Measurements from ENCODE around the gene ENTREP3.
A peak's percentile ranks its signal among the peaks of the same experiment; 100 is the strongest.
"Not testable (repeated sequence)": the region's sequence is repeated elsewhere in the genome, so short reads cannot be mapped to it uniquely, and the experiment has no call there.

Gene ENTREP3

DNA sequence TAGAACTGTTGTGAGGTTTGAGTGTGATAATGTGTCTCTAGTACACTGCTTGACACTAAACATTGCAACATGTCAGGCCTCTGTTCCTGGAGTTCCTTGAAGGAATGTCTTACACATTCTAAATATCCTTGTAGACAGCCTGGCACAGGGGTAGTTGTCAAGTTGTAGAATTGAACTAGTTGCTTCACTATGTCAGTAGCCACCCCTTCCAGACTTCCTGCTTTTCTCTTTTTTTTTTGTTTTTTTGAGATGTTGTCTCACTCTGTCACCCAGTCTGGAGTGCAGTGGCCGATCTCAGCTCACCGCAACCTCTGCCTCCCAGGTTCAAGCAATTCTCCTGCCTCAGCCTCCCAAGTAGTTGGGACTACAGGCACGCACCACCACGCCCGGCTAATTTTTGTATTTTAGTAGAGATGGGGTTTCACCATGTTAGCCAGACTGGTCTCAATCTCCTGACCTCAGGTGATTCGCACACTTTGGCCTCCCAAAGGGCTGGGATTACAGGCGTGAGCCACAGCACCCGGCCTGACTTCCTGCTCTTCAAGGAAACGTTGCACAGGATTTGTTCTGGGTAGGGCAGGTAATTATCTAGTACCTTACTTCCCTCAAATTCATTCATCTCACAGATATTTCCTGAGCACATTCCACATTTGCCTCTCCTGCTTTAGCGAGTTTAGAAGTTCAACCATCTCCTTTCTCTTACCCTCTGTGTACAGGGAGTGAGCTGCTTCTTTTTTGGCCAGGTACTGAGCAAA is 34.9 kb downstream of the ENTREP3 start:
- DNase-seq = not testable (repeated sequence)

DNA sequence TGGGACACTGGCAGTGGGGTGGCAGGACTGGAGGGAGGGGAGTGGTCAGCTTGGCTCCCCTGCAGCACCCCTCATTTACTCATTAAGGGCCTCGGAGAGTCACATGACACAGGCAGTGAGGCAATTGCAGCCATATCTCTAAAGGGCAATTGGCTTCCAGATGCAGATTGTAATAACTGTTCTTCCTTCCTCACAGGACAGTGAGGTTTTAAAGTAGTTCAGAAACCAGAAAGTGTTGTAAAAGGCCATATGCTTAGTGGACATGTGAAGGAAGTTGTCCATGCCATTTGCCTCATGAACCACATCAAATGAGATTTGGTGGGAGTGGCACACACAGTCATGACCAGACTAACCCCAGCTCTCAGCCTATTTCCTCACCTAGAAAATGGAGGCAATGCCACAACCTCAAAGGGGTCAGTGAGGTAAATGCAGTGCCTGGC is 35.7 kb downstream of the ENTREP3 start:
- no peak for DNase-seq

DNA sequence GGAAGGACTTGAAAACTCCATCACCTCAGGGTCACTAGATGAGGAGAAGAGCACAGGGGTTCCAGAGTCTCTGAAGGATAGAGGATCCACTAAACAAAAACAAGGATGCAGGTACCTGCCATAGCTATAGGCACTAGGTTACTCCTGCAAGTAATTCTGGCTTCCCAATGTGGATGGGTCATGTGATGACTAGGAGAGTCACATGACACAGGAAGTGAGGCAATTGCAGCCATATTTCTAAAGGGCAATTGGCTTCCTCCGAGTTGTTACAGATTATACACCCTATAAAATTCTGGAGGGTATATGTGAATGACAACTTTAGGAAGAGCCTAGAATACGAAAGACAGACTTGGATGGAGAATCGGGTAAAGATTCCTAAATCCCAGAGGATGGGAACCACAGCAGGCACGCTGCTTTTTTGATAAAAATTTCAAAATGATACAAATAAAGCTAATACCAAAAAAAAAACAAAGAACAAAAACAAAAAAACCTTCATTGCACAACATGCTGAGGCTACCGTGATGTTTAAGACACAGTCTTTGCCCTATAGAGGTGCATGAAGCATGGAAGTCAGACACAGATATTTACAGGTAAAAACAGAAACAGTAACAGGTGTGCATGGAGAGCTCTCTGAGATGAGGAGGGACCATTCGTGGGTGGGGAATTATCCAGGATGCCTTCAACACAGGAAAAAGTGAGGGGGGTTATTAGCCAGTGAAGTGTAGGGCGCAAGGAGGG is 36.3 kb downstream of the ENTREP3 start:
- DNase-seq = no peak

DNA sequence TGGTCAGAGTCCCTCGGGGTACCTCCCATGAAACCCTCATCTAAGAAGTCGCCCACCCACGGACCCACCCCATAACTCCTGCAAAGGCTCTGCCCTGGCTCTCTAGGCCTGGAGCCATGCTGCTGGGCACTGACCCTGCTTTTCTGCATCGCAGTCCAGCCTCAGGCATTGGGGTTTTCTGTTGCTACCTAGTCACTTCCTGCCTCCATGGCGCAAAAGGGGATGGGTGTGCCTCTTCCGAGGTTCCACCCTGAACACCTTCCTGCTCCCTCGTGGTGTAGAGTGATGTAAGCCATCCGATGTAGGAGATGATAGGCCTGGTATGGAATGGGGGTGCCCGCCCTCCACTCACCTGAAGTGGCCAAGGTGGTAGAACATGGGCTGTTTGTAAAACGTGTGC is 40.6 kb downstream of the ENTREP3 start:
- DNase-seq = not testable (repeated sequence)

DNA sequence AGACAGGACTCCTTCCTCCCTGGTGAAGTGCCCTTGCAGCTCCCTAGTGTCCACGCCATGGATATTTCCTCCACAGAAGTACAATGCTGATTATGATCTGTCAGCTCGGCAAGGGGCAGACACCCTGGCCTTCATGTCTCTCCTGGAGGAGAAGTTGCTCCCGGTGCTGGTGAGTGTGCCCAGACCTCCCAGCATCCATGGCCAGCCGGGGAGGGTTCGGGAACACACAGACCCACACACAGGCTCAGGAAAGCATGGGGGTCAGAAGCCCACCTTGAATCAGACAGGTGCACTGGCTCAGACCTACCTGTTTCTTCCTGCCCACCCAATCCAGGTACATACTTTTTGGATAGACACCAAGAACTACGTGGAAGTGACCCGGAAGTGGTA is 43.2 kb downstream of the ENTREP3 start:
- not testable (repeated sequence) for DNase-seq

DNA sequence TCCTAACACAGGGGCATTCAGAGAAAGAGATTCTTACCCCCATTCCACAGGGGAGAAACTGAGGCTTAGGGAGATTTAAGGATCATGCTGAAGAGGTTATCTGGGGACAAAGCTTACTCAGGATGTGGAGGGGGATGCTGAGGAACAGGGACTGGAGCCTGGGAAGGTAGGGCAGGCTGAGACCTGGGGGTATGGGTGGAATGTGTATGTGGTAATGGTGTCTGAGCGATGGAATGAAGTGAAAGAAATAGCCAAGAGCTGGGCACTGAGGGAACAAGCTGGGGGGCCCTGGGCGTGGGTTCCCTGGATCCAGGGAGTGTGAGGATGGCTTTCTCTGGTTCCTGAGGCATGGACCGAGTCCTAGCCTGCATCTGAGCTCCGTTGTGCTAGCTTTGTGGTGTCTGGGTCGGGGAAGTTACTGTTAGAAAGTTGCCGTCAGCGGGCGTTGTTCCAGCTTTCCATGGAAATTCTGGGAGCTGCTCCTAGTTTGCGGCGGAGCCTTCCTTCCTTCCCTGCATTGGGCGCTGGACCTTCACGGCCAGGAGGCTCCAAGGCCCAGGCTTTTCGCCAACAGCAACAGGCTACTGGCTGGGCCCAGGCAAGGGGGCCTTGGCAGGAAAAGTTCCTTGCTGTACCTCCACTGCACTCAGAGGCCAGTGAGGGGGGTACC is 43.8 kb downstream of the ENTREP3 start:
- not testable (repeated sequence) for DNase-seq

DNA sequence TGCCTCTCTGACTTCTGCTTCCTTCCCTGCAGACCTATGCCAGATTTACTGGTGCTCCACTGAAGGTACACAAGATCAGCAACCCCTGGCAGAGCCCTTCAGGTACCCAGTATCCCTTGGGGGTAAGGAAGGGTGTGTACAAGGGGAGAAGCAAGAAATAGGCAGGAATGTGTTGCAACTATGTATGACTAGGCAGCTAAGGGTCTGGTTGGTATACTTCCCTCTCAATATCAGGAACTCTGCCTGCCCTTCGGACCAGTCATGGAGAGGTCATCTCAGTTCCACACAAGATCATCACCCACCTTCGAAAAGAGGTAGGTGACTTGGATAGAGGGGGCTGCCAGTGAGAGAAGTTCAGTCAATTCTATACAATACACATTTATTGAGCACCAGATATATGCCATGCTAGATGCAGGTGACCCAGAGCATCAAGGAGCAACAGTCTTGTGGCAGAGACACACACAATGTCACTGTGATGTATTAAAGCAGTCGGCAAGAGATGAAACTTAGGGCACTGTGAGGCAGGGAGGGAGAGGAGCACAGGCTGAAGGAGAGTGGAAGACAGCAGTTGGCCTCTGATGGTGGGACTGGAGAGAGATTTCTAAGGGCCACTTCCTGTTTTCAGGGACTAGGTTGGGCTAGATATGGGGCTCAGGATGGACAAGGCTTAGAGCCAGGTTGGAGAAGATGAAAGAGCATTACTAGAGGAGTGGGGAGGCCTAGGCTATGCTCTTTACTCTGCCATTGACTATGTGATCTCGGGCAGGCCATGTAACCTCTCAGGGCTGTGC is 44.8 kb downstream of the ENTREP3 start:
- DNase-seq = no peak

DNA sequence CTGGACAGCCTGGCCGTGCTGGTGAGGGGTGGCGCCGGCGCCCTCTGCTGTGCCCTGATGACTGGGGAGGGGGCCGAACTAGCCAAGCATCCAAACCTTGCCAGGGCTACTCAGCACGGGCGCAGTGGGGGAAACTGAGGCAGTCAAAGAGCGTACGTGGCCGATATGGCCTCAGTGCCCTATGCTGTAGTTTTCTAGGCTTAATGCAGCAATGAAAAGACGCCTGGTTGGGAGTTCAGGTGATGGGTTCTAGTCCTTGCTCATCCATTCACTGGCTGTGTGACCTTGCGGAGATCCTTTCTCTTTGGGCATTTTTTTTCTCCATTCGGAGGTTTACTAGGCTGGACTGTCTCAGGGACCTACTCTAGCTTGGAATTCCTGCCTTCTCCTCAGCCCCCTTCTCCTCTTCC is 46.0 kb downstream of the ENTREP3 start:
- no peak for DNase-seq

DNA sequence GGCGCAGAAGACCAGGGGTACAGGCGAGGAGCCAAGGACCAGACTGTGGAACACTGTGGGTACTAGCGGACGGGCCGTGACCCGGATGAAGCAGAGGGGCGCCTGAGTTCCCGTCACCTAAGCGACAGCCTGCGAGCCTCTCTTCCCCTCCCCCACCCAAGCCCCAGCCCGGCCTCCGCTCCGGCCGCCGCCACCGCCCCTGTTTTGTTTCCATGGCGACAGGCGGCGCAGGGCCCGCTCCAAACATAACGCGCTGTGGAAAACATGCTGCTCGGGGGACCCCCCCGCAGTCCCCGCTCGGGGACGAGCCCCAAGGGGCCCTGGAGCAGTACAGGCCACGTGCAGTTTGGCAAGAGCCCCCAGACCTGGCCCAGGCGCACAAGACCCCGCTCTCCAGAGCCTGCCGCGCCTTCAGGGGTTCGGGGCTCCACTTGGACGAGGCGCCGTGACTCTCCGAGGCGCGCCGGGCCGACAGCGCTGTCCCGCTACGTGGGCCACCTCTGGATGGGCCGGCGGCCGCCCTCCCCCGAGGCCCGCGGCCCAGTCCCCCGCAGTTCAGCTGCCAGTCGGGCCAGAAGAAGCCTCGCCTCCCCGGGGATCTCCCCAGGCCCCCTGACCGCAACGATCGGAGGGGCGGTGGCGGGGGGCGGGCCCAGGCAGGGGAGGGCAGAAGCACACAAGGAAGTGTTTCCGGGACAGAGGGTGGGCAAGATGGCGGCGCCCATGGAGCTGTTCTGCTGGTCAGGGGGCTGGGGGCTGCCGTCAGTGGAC is 46.6 kb downstream of the ENTREP3 start, which contains the start of gene MTX1:
Gene MTX1 (plus strand): TSS at position 155 of the 771 bp plus-strand sequence. CDS start 110 bp downstream, at position 265.
- DNase-seq = peak; percentile 56

DNA sequence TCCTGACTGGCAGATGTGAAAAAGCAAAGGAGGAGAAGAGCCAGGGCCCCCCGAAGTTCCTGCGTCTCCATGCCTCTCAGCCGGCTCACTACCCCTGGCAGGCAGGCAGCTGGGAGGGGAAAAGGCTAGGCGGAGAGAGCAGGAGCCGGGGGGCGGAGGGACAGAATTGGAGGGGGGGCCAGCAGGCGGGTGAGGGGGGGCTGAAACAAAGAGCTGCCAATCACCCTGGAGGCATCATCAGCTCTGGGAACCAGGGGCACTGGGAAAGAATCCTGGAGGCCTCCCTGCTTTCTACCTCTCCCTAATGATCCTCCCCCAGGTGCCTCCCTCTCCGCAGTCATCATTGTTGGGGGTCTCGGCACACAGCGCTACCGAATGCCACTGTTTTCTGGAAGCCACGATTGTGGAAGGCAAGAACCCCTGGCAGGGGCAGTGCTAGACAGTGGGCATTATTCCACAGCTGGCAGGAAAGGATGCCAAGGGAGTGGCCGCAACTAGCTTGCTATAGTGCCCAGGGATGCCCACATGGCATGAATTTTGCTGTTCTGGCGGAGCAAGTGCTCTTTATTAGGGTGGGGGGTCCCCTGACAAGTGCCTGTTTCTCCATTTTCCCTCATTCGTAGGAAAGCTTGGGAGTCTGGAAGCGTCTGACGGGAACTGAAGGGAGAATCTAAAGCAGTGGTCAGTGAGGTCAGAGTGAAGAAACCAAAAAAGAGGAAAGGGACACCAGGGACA is 47.3 kb downstream of the ENTREP3 start, which contains the start of gene THBS3:
Gene THBS3 (minus strand): TSS at position 92 of the 735 bp plus-strand sequence. CDS start 21 bp downstream, at position 71.
- no peak for DNase-seq

DNA sequence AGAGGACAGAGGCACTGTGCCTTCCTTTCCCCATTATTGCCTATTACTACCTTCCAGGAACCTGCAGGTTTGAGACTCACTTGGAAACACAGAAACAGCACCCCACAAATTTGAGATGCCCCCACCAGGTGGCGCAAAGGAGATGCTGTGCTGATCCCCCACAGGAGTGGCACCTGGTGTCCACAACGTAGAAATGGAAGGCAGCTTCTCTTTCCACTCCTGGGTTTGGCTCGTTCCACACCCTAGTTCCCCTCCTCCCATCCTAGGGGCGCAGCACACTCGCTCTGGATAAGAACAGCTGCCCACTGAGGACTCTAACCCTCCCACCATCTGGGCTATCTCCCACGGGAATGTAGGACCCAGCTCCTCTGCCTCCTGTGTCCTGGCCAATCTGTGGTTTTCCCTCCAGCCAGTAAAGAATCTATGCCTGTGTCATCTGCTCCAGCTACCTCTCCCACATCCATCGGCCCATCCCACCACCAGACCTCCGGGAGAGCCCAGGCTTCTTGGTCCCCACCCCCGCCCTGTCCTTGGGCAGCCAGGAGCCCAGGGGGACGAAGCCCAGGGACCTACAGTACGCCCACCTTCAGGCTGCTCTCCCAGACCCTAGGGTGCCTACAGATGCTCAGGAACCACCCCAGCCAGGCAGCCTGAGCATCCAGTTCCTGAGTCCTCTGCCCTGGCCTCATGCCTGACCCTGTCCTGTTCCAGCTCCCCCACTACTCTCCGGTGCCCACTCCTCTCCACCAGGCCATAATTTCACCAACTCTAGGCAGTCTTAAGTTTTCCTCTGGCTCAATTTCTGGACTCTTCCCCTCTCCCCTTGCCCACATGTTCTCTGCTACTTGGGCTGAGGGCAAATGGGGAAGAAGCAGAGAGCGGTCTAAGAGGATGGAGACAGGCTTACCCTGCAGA is 48.1 kb downstream of the ENTREP3 start:
- peak; percentile 67 for DNase-seq

DNA sequence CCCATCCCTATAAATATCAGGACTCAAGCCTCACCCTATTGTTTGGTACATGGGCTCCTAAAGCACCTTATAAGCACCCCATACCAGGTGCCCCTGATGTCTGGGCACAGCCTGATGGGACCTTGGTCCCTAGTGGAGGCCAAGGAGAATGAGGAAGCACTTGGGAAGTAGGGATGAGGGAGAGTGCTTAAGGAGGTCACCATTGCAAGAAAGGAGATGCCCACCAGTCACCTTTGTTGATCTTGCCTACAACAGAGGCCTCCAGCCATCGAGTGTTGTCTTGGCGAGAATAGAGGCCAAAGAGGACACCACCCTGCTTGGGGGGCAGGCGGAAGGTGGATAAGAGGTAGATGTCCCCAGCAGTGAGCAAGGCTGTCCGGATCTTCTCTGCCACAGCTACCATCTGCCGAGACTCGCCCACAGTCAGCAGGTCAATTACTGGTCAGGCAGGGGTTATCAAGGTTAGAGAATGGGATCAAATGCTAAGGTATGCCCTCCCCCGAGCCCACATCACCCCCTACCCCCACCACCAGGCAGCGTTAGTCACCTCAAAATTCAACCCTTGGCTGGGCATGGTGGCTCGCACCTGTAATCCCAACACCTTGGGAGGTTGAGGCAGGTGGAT is 49.2 kb downstream of the ENTREP3 start:
- DNase-seq = no peak

DNA sequence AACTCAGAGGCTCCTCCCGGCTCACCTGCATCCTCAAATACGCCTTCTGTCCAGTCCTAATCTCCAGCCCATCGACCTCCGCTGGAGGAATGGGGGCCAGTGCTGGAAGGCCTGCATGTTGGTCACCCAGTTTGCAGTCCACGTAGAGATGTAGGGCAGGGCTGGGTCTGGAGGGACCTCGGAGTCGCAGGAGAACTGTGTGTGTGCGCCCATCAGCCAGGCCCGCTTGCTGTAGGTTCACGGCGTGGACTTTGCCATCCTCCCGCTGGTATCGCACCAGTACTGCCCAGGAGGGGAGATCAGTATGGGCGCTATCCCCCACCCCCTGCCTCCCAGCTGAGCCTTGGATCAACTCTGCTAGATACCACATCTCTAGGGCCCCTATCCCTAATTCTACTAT is 50.2 kb downstream of the ENTREP3 start:
- no peak for DNase-seq

DNA sequence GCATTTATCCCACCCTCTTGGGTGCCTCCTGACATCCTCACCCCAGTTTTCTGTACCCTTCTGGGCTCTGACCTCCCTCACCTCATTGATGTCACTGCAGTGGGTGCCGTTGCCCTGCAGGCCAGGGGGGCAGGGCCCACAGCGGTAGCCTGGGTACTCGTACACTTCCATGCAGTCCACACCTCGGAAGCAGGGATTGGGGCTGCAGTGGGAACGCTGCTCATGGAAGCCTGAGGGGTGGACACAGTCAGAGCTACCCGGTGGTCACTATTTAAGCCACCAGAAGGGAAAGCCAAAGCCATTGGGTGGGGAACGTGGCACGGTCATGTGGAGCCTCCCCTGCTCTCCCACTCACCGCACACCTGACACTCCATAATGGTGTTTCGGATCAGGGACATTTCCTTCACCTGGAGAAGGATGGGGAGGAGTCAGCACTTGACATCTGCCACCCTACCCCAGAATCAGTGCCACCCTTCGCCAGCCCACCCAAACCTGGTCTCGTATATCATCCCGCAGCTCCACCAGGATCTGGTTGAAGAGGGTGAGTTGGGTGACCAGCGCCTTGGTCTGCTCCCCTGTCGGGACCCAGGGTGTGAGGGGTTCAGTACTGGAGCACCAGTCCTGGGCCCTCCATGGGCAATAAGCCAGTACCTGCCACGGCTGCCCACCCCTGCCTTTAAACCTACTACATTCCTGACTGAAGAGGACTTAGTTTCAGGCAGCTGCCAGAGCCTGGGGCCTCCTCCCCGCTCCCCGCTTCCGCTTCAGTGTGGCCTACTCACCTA is 52.4 kb downstream of the ENTREP3 start:
- DNase-seq = no peak

DNA sequence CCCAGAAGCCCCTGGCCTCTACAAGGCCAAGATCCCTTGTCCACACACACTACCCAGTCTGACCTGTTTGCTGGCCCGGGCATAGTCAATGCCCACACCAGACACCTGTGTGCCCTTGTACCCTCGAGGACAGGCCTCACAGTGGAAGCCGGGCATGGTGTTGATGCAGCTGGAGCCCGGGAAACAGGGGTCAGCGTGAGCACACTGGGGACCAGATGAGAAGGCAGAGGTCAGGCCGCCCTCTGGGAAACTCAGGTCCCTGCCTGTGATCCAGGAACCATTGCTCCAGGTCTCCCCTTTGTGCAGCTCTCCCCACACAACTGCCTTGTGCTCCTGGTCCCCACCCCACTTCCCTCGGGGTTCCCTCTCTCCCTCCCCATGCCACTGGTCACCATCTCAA is 53.1 kb downstream of the ENTREP3 start:
- no peak for DNase-seq

DNA sequence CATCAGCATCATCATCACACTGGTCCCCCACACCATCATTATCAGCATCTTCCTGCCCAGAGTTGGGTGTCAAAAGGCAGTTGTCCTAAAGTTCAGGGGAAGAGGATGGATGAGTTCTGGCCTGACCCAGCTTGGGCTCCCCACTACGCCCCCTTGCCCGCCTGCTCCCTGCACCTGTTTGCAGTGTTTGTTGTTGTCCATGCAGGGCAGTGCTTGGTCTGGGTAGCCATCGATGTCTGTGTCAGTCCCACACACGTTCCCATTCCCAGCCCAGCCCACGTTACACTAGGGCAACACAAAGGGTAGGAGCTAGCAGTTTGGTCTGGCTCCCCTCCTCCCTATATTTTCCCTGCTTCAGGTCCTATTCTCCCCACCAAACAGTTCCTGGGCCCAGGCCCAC is 54.4 kb downstream of the ENTREP3 start:
- DNase-seq = no peak

DNA sequence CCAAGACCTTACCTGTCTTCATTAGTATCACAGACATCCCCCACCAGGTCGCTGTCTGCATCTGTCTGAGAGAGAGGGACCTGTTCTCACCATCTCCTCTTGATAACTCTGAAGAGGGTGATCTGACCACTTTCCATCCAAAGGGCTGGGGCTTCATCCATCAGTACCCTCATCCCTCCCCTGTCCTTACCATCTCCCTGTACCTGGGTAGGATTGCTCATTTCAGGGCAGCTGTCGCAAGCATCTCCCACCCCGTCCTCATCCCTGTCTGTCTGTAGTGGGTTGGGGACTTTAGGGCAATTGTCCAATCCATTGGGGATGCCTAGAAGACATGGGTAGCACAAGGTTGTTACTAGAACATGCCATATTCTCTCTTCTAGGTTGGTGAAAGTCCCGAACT is 55.5 kb downstream of the ENTREP3 start:
- DNase-seq = no peak

DNA sequence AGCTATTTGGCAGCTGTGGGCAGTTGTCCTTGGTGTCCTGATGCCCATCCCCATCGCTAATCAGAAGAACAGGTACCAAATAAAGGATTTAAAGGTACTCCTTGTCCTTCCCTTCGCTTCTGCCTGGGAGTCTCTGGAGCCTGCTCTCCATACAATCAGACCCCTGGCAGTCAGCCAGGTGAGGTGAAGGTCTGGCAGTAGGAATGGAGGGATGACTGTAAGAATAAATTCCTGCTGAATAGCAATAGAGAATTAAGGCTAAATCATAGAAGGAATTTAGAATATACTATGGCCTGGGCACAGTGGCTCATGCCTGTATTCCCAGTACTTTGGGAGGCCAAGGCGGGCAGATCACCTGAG is 56.8 kb downstream of the ENTREP3 start:
- no peak for DNase-seq
